HCT116 (cell line): ENCODE data around the gene PRLH.
"Not testable (repeated sequence)": the region's sequence is repeated elsewhere in the genome, so short reads cannot be mapped to it uniquely, and the experiment has no call there.

Experiments
- CEBPB ChIP-seq: IDR thresholded peaks from 2 replicates; pipeline ENCODE4 v1.6.1; 2012; ENCODE audit warnings: low read depth
- EZH2 ChIP-seq: fragments of 200-600 bp; sonication (generic); IDR thresholded peaks from 2 replicates; pipeline ENCODE4 v1.6.1; 2017; ENCODE audit warnings: antibody characterized with exemption, mixed run types
- EZH2phosphoT487 ChIP-seq: fragments of 200-600 bp; IDR thresholded peaks from 2 replicates; pipeline ENCODE4 v1.6.1; 2018; ENCODE audit warnings: antibody characterized with exemption, borderline replicate concordance
- POLR2A ChIP-seq: IDR thresholded peaks from 2 replicates; pipeline ENCODE4 v1.7.0; 2011; ENCODE audit warnings: borderline replicate concordance; ENCODE audit not compliant: insufficient read depth, insufficient read length; ENCODE audit errors: extremely low read depth
- POLR2AphosphoS5 ChIP-seq: IDR thresholded peaks from 2 replicates; pipeline ENCODE4 v1.6.1; 2011; ENCODE audit warnings: mild to moderate bottlenecking, low read depth, low read length, moderate library complexity
- RAD21 ChIP-seq: IDR thresholded peaks from 2 replicates; pipeline ENCODE4 v1.6.1; 2012; ENCODE audit warnings: low read depth, mild to moderate bottlenecking
- TF ChIP-seq, protein P1 (sequence below), 3 experiments: fragments of 200-600 bp in 1 of 3; sonication (generic) in 1 of 3; IDR thresholded peaks in 2 of 3; conservative IDR thresholded peaks in 1 of 3; 2 replicates each; pipeline ENCODE4 v1.5.1; 2012 to 2017; ENCODE audit warnings: low read depth in 2 of 3, low read length in 2 of 3, antibody characterized with exemption in 1 of 3, borderline replicate concordance in 1 of 3, control low read depth in 1 of 3, mild to moderate bottlenecking in 1 of 3, mixed read lengths in 1 of 3, mixed run types in 1 of 3, moderate library complexity in 1 of 3; ENCODE audit not compliant: insufficient read depth in 1 of 3
- TF ChIP-seq, protein P2 (sequence below): IDR thresholded peaks from 2 replicates; pipeline ENCODE4 v1.6.1; 2012

DNA sequence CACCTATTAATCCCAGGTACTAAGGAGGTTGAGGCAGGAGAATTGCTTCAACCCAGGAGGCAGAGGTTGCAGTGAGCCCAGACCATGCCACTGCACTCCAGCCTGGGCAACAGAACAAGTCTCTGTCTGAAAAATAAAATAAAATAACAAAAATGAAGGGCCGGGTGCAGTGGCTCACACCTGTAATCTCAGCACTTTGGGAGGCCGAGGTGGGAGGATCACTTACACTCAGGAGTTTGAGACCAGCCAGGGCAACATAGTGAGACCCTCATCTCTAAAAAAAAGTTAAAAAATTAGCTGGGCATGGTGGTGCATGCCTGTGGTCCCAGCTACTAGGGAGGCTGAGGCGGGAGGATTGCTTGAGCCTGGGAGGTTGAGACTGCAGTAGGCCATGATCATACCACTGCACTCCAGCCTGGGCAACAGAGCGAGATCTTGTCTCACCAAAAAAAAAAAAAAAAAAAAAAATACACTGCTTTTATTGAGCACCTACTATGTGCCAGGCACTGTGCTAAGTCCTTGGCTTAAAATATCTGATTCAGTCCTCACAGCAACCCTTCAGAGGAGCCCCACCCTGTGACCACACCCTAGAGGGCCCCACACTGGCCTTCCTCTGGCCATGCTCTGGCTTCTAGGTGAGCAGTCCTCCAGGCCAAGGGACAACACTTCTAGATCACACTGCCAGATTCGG is 29.6 kb downstream of the PRLH start:
- TF ChIP-seq, protein P1, sequence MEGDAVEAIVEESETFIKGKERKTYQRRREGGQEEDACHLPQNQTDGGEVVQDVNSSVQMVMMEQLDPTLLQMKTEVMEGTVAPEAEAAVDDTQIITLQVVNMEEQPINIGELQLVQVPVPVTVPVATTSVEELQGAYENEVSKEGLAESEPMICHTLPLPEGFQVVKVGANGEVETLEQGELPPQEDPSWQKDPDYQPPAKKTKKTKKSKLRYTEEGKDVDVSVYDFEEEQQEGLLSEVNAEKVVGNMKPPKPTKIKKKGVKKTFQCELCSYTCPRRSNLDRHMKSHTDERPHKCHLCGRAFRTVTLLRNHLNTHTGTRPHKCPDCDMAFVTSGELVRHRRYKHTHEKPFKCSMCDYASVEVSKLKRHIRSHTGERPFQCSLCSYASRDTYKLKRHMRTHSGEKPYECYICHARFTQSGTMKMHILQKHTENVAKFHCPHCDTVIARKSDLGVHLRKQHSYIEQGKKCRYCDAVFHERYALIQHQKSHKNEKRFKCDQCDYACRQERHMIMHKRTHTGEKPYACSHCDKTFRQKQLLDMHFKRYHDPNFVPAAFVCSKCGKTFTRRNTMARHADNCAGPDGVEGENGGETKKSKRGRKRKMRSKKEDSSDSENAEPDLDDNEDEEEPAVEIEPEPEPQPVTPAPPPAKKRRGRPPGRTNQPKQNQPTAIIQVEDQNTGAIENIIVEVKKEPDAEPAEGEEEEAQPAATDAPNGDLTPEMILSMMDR (IDR thresholded peaks at IDR 0.05 in 2 of 3, conservative IDR thresholded peaks at IDR 0.05 in 1 of 3; ENCODE audit: borderline replicate concordance in 1 of 3, insufficient read depth in 1 of 3, low read depth in 2 of 3, low read length in 2 of 3), result not testable (repeated sequence)
- not testable (repeated sequence) for TF ChIP-seq POLR2AphosphoS5, CEBPB, EZH2, EZH2phosphoT487, RAD21, POLR2A
- TF ChIP-seq, protein P2, sequence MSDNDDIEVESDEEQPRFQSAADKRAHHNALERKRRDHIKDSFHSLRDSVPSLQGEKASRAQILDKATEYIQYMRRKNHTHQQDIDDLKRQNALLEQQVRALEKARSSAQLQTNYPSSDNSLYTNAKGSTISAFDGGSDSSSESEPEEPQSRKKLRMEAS, result not testable (repeated sequence)
